Breast epithelium (tissue), 3 donors: ENCODE results near the gene VAV3.

ENCODE experiments used
- POLR2A ChIP-seq: fragments of 450-650 bp; IDR thresholded peaks from one replicate; pipeline ENCODE4 v1.6.1; 2016; ENCODE audit warnings: antibody characterized with exemption, mild to moderate bottlenecking, moderate library complexity
- POLR2AphosphoS5 ChIP-seq, 3 donors: sonication (generic); formaldehyde crosslinking; IDR thresholded peaks; one replicate each; pipeline ENCODE4 v1.6.1; 2017; ENCODE audit warnings: antibody characterized with exemption in 3 of 3
- TF ChIP-seq, protein P1 (sequence below), 3 donors: fragments of 450-650 bp; IDR thresholded peaks; one replicate each; pipeline ENCODE4 v1.5.1; 2016 to 2017; ENCODE audit warnings: antibody characterized with exemption in 3 of 3, mild to moderate bottlenecking in 3 of 3, moderate library complexity in 3 of 3

DNA sequence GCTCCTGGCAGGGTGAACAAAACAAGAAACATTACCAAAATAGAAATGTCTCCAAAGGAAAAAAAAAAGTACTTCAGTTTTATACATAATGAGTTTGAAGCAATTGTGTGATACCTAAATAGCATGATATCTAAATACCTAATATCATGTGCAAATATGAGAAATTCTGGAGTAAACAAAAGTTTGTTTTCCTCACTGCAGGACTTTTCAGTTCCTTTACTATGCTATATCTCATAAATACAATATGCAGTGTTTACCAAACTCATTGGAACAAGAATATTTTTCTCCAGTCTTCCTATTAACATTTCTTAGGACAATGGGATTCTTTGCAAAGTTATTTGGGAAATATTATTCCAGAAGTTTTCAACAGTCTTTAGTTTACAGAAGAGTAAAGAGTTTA, 98.1 kb downstream of the VAV3 start:
- TF ChIP-seq, protein P1, sequence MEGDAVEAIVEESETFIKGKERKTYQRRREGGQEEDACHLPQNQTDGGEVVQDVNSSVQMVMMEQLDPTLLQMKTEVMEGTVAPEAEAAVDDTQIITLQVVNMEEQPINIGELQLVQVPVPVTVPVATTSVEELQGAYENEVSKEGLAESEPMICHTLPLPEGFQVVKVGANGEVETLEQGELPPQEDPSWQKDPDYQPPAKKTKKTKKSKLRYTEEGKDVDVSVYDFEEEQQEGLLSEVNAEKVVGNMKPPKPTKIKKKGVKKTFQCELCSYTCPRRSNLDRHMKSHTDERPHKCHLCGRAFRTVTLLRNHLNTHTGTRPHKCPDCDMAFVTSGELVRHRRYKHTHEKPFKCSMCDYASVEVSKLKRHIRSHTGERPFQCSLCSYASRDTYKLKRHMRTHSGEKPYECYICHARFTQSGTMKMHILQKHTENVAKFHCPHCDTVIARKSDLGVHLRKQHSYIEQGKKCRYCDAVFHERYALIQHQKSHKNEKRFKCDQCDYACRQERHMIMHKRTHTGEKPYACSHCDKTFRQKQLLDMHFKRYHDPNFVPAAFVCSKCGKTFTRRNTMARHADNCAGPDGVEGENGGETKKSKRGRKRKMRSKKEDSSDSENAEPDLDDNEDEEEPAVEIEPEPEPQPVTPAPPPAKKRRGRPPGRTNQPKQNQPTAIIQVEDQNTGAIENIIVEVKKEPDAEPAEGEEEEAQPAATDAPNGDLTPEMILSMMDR (IDR thresholded peaks at IDR 0.05), result no peak
- TF ChIP-seq POLR2A (no peak), POLR2AphosphoS5 (IDR thresholded peaks at IDR 0.05) (no peak)
